GM19467 (cell line): ENCODE measurements around the gene SPG7.

Experiments
- ATAC-seq: cut with Tn5 transposase; IDR thresholded peaks from one replicate; pipeline ENCODE4 v1.9.1; 2021; ENCODE audit warnings: mild to moderate bottlenecking, moderate library complexity; ENCODE audit not compliant: unreplicated experiment

Gene SPG7

DNA sequence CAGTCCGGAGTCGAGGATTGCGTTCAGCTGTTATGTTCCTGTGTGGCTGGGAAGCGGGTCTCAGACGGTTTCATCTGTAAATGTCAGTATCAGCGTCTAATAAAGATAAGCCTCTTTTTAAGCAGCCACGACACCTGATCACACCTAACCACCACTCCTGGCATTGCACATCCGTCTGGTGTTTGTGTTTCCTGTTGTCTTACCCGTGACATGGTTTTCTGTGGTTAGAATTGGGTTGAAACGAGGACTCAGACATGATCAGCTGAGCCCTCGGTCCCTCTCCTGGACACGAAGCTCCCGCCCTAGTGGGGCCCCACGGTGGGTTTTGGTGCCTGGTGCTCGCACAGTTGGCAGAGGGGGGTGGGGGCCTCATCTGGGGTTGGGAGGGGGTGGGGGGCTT is 85.6 kb downstream of the SPG7 start:
- ATAC-seq: no peak

DNA sequence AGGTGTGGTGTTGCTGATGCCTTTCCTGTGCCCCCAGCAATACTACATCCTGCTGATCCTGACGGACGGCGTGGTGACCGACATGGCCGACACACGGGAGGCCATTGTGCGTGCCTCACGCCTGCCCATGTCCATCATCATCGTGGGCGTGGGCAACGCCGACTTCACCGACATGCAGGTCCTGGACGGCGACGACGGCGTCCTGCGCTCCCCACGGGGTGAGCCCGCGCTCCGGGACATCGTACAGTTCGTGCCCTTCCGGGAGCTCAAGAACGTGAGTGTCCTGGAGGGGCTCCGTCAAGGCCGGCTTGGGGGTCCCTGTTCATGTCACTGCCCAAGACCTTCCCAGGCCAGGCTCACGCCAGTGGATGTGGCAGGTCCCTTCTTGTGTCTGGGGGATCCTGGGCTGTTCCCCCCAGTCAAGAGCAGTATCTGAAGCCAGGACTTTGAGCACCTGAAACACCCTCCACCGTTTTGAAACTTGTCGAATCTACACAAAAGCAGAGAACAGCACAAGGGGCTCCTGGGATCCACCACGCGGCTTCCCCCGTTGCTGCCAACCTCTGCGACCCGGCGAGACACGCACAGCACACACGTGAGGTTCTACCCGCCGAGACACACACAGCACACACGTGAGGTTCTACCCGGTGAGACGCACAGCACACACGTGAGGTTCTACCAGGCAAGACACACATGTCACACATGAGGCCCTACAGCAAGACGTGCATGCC is 87.3 kb downstream of the SPG7 start:
- ATAC-seq: no peak

DNA sequence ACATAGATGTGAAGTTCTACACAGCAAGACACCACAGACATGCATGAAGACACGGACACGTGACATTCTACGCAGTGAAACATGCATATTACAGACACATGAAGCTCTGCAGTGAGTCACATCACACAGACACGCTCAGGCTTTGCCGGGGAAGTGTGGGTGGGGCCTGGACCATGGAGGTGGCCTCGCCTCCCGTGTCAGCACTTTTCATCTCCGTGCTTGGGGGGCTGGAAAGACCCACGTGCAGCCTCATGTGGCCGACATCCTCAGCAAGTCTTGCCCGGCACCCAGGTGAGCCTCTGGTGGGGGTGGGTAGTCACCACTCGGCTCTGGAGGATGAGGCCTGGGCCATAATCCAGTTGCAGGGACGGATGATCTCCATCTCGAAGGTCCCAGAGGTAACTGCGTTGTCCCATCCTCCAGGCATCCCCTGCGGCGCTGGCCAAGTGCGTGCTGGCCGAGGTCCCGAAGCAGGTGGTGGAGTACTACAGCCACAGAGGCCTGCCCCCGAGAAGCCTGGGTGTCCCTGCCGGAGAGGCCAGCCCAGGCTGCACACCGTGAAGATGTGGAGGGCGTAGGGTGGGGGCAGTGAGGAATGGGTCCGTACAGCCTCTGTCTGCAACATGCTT is 88.0 kb downstream of the SPG7 start:
- no peak for ATAC-seq

DNA sequence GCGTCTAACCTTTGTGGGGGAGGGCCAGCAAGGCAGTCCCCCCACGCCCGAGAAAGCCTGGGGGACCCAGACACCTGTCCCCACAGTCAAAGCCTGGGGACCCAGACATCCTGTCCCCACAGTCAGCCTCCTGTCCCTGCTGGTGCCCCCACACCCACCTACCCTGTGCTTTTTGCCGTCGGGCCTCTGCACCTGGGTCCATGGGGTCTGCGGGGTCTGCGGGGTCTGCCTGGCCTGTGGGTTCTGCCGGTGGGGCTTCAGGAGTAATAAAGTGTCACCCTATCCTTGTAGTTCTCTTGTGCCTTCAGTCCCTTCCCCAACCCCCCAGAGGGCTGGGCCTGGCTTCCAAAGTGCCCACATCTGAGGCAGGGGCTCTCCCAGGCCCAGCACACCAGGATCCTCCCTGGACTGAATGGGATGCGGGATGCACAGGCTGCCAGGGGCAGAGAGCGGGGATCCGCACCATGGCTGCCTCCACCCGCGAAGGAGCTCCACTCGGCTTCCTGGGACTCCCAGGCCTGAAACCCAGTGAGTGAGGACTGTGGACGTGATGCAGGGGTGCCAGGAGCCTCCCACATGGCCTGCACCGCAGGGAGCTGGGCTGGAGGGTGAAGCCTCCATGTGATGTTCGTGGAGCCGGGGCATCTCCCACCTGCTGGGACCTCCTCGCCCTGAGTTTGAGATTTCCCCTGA is 88.9 kb downstream of the SPG7 start:
- no peak for ATAC-seq

DNA sequence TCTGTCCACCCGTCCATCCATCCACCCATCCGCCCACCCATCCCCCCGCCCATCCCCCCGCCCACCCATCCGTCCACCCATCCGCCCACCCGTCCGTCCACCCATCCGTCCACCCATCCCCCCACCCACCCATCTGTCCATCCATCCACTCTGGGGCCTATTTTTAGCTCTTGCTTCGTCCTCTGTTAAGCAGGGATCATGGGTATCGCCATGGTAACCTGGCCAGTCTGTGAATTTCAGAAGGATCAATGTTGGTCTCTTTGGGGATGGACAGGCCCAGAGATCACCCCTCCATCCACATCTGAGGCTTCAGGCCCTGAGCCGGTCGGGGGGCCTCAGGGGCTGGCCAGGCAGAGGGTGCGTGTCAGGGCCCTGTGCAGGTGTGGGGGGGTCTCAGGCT is 90.0 kb downstream of the SPG7 start:
- ATAC-seq: no peak

DNA sequence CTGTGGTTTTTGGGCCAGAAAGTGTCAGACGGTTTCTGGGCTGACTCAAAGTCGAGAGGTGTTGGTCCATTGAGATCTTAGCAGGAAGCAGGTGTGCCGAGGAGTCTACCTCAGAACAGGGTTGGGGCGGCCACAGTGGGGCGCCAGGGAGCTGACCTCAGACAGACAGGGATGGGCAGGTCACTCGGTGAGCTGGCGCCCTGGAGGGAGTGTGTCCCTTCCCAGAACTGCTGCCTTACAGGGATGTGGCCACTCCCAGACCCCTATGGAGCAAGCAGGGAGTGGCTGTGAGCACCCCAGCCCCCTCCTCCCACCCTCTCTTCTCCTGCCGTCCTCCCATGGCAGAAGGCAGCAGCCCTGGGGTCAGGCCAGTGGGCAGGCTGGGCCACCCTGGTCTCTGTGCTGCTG is 91.3 kb downstream of the SPG7 start:
- ATAC-seq: no peak

DNA sequence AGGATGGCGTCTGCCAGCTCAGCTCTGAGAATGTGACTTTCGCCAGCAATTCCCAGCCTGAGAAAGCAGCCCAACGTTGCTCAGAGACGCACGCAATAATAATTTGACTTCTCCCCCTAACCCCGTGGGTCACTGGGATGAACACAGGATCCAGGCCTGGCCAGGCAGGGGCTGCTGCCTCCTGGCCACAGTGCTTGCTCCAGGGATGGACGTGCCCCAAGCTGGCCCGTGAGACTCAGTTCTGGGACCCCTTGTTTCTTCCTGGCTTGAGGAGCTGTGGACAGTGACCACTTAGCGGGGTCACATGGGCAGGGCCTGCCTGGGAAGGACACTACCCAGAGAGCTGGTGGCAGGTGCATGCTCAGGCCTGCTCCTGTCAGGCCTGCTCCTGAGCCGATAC is 91.7 kb downstream of the SPG7 start:
- ATAC-seq: no peak

DNA sequence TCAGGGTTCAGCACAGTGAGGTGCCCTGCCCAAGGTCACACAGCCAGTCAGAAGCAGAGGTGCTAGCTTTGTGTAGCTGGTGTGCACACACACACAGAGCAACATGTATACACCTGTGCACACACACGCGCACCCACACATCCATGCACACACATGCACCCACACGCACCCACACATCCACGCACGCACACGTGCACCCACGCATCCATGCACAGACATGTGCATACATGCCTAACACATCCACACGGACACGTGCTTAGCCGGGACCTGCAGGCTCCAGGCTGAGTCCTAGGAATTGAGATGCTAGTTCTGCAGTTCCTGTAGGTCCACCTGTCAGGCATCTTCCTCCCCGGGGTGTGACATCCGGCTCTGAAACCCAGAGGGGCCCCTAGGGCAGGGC is 92.2 kb downstream of the SPG7 start:
- ATAC-seq: no peak

DNA sequence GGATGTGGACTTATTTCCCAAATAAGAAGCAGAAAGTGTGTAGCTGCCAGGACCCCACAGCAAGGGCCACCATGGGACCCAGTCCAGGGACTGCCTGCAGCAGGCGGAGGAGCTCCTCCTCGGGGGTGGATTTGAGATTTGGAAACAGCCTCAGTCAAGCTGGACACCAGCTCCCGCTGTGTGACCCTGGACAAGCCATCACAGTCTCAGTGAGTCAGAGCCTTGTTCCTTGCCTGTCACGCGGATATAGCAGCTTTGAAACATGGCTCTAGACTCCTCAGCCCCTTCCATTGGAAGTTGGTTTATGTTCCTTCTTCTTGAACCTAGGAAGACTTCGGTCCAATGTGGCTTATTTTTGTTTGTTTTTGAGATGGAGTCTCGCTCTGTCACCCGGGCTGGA is 92.8 kb downstream of the SPG7 start:
- no peak for ATAC-seq

DNA sequence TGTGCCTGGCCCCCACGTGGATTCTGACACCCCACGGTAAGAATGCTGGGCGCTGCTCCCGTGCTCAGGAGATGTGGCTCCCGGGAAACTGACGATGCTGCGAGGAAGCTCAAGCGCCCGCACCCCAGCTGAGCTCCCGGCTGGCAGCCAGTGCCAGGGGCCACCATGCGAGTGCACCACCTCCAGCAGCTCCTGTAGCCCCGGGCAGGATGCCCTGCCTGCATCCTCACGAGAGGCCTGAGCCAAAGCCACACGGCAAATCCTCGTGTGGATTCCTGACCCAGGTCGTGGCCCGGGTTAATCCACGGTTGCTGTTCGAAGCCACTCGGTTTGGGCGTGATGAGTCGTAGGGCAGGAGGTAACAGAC is 93.7 kb downstream of the SPG7 start:
- no peak for ATAC-seq

DNA sequence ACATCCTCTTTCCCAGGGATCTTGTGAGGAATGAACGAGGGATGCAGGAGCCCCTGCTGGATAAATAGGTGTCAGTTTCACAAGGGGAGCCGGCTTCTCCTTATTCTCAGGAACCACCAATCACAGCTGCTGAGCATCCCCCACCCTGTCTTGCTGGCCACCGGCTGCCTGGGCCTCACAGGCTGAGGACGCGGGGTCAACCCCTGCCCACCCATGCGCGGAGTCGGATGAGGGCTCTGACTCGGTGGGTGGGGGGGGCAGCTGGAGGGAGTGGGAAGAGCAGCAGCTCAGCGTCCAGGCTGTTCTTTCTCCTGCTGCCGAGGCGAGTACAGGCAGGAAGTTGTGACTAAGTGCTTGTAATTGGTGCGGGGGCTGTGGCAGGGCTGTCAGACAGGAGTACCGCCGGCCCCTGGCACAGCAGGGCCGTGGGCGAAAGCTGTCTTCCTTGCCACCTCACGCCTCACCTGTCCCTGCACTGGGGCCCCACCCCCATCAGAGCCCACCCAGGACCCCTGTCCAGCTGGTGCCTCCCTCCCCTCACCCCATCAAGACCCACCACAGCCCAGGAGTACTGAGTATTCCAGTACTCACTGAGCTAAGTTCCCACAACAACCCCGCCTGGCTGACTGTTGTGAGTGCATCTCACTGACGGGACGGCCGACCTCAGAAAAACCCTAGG is 94.2 kb downstream of the SPG7 start:
- ATAC-seq: no peak

DNA sequence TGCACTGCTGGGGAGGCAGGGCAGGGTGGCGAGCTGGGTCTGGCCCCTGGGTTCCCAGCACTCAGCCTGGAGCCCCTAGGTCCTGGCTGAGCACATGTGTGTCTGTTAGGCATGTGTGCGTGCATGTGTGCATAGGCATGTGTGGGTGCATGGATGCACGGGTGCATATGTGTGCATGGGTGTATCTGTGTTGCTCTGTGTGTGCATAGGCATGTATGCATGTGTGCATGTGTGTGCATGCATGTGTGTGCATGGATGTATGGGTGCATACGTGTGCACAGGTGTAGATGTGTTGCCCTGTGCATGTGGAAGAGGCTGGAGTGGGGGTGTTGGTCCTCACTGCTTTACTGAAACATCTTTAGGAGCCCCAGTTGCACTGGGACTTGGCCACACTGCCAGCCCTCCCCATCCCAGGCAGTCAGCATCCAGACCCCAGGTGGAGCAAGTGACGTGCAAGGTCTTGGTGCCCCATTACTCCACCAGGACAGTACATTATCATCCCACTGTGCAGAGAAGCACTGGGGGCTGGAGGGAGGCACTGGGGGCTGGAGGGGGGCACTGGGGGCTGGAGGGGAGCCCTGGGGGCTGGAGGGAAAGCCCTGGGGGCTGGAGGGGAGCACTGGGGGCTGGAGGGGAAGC is 94.9 kb downstream of the SPG7 start:
- ATAC-seq: no peak

DNA sequence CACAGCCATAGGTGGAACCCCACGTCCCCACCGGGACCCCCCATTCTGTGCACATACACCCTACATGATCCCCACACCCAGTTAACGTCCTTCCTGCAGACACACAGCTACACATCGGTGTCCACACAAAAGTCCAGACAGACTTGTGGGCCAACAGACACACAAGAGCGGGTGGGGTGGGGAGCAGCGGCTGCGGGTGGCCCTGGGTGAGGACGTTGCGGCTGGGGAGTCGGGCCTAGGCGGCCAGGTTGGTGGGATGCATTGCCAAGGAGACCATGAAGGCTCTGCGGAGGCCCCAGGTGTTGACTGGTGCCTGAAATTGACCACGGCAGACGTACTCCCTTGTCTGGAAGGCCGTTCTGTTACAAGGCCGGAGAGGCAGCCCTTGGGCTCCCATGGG is 96.6 kb downstream of the SPG7 start:
- no peak for ATAC-seq

DNA sequence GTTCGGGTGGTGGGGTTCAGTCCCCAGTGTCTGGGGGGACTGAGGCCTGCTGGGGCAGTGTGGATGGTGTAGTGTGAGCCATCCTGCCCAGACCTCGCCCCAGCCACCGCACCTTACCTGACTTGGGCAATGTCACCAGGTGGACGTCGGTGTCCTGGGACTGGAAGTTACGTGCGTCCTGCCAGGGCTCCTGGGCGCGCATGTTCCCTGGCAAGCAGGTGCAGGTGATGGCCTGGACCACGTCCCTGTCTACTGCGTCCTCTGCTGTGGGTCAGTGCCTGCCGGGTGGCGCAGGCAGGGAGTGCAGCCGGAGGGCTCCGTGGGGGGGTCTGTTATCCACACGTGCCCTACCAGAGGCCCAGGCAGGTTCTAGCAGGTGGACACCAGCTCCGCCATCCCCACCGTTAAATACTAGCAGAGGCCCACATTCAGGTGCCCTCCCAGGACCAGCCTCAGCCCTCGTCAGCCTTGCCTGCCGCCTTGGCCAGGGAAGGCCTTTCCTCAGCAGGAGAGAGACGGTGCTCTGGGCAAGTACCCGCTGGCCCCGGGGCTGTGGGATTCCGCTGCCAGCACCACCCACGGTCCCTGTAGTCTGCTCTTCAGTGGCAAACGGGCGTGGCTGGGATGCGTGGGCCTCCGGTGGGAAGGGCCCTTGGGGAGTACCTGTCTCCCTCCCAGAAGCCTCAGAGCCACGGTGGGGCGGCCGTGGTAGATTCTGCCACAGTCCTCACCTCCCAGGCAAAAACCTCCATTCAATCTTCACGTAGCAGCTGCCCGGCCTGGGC is 97.2 kb downstream of the SPG7 start:
- no peak for ATAC-seq

DNA sequence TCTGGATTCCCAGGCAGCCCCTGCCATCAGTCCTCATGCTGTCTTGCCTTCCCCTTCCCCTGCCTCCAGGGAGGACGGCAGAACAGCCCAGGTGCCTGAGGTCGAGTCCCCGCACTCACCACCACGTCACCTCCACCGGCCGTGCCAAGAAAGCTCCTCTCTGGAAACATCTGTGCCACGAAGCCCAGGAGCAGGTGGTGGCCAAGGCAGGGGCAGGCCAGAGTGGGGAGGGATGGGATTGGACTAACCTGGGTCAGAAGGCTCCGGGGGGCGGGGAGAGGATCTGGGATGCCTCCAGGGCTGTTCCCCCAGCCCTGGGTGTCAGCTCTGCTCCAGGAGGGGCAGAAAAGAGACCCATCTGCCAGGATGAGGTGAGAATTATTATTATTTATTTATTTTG is 97.8 kb downstream of the SPG7 start:
- ATAC-seq: no peak
